Erythroblast (primary cell): Measurements from ENCODE around the gene PDLIM7.

ENCODE experiments used
- DNase-seq, 2 experiments: peaks; one replicate each; lab custom pipeline; 2025; lab: John Stamatoyannopoulos, UW
- GATA1 ChIP-seq: IDR thresholded peaks from 2 replicates; pipeline ENCODE4 v1.6.1; 2011; ENCODE audit warnings: low read depth, mild to moderate bottlenecking, control low read depth, low read length, moderate library complexity
- POLR2A ChIP-seq: IDR thresholded peaks from 2 replicates; pipeline ENCODE4 v1.6.1; 2011; ENCODE audit warnings: mild to moderate bottlenecking, low read length

The PDLIM7 gene

GRCh38 chr5:177516601-177517568 is 19.5 kb upstream of the PDLIM7 start, which contains the start of gene DDX41:
DDX41 (minus strand) TSS chr5:177516961; CDS start chr5:177516945, 16 bp downstream.
- TF ChIP-seq POLR2A (peak; percentile 87), GATA1 (peak; percentile 50)
- DNase-seq, result peak; percentile 99

DNA sequence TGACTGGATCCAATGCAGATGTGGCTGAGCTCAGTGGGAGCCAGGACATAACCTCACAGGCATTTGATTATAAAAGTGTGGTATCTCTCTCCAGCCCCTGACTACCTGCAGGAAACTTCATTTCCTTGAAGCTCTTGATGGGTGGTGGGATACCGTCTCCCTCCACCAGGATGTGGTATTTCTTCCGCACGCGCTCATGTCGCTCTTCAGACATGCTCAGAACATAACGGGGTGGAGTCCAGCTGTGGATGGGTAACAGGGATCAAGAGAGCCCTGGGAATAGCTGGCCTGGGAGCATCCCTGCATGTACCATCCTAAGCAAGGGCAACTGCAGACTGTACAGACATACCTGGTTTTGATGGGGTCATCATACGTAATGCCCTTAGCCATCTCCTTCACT is 18.2 kb upstream of the PDLIM7 start:
- no peak for TF ChIP-seq GATA1
- no peak for TF ChIP-seq POLR2A
- no peak for DNase-seq

- TF ChIP-seq GATA1 (no peak), POLR2A (no peak)
- DNase-seq, result no peak
These were observed 17.1 kb upstream of the PDLIM7 start for GRCh38 chr5:177514541-177514940.

DNA sequence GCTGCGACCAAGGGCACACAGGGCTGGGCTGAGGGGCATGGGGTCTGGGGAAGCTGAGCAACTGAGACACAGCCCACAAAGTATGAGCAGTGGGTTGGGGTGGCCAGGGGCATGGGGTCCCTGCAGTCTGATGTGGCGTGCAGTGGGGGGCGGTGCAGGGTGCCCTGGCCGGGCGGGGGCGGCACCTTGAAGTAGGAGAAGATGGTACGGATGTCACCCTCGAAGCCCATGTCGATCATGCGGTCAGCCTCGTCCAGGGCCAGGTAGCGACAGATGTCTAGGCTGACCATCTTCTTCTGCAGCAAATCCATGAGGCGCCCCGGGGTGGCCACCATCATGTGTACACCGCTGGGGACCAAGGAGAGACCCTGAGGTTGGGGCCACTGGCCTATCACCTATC is 16.1 kb upstream of the PDLIM7 start:
- no peak for DNase-seq
- TF ChIP-seq GATA1 (no peak), POLR2A (no peak)

- no peak for DNase-seq
- no peak for TF ChIP-seq POLR2A
- no peak for TF ChIP-seq GATA1
These were observed 15.5 kb upstream of the PDLIM7 start for GRCh38 chr5:177512736-177513380.

GRCh38 chr5:177511796-177512675 is 14.6 kb upstream of the PDLIM7 start:
- TF ChIP-seq GATA1, result no peak
- TF ChIP-seq POLR2A, result no peak
- no peak for DNase-seq

GRCh38 chr5:177511181-177511580 is 13.8 kb upstream of the PDLIM7 start:
- TF ChIP-seq GATA1, result no peak
- TF ChIP-seq POLR2A, result no peak
- no peak for DNase-seq

DNA sequence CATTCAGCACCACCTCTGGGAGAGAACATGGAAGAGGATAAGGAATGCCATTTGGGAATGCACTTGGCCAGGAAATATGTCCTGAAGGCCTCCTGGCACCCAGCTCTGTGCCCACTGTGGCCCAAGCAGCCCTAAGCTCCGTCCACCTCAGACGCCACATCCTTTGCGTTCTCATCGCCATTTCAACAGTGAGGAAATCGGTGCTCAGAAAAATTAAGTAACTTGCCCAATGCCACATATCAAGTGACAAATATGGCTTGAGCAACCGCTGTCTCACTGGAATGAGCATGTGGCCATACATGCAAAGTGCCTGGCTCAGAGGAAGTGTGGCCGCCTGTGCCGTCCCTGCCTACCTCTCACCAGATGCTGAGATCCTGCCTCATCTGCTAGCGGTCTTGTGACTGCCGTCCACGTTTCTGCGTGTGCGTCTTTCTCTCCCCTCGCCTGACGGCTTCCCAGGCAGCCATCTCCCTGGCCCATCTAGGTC is 13.2 kb upstream of the PDLIM7 start:
- TF ChIP-seq GATA1 (no peak), POLR2A (no peak)
- no peak for DNase-seq

- TF ChIP-seq GATA1 (no peak), POLR2A (no peak)
- peak; percentile 30 to 42 for DNase-seq
These were observed 12.7 kb upstream of the PDLIM7 start for GRCh38 chr5:177509991-177510566.

DNA sequence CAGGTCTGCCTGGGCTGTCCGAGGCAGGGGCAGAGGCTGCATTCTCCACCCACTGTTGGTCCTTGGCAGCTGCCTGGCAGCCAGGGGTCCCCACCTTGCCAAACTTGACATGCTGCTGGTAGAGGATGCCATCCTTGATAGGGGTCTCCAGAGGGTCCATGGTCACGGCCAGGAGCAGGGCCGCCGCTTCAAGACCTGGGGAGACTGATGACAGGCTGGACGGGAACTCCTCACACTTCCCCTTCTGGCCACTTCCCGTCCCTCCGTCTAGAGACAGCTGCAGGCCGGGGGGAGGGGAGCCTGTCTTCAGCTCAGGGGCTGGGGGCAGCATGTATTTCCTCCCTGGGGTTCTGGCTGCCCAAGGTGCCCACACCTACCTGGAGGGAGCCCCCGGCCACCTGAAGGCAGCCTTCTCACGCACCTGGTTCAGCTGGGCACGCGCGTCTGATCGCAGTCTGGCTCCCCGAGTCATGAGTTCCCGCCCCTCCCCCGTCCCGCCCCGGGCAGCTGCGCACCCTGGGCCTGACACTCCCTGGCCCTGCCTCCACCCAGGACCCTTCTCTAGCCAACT is 12.1 kb upstream of the PDLIM7 start, which contains the start of gene DOK3:
Gene DOK3 (minus strand): TSS at position 446 of the 571 bp plus-strand sequence. CDS start 286 bp downstream, at position 160.
- no peak for TF ChIP-seq GATA1
- DNase-seq, result peak; percentile 58 to 67

- TF ChIP-seq GATA1 (no peak), POLR2A (peak; percentile 20)
These were observed 11.4 kb upstream of the PDLIM7 start for GRCh38 chr5:177508837-177509236.

DNA sequence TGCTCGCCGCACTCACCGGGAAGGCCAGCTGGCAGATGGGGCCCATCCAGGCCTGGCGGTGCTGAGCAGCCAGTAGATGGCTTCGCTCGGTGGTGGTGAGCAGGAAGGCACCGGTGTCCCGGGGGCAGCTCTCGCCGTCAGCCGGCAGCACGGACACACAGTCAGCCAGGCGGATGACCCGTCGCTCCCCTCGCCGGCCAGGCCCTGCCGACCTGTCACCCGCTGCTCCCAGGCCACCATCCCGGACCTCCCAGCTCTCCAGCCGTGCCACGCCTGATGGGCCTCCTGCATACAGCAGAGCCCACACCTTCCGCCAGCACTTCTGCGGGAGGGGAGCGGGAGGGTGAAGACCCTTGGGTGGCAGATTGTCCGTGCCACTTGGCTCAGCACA is 10.8 kb upstream of the PDLIM7 start:
- DNase-seq, result no peak
- no peak for TF ChIP-seq GATA1
- no peak for TF ChIP-seq POLR2A

More at GRCh38 chr5:177508837-177509236, 11.4 kb upstream of the PDLIM7 start:
- DNase-seq, result peak; percentile 72 to 84

DNA sequence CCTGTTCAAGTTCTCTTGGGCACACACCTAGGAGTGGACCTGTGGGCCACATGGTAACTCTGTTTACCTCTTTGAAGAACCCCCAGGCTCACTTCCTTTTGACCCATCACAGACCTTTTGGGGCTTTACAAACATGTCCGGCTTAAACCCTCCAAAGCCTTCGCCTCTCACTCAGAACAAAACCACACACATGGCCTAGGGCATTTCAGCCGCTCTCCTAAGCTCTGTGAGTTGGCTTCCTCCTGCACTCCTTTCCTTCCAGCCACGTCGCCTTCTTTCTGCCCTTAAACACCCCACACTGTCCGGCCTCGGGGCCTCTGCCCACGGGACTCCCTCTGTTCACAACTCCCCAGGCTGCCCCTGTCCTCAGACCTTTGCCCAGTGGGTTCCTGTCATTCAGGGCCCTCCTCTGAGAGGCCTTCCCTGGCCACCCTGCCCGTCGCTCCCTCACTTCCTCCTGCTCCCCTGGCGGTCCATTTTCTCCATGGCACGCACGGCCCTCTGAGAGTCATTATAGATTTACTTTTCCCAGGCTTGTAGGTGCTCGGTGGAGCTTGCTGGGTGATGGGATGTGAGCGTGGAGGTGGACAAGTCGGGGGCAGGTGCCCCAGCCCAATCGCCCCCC is 10.3 kb upstream of the PDLIM7 start:
- peak in 1 of 2 experiments; percentile 47 for DNase-seq
- TF ChIP-seq GATA1 (no peak), POLR2A (no peak)
